ENCODE measurements around the gene NUTF2. TPM values are rescaled to one million over a fixed set of nuclear protein-coding genes. Genes with fewer than 3 reads are reported as not detected.

NUTF2 gene
- total and polyA plus RNA-seq, 12 donors, result 73.9 to 214 (median 84.1) TPM

GRCh38 chr16:67873435-67874370 lies 27.0 kb downstream of the NUTF2 start:
- peak overlapping the region; percentile 43 to 93 (median 90) for H3K27ac ChIP-seq
- peaks cover 6 to 68% (median 46%) of the 10 kb centered on the region in 9 donors for H3K36me3 ChIP-seq
- H3K4me1 ChIP-seq, result peaks cover 17 to 41% (median 31%) of the 10 kb centered on the region in 9 donors
- DNase-seq, result no peak
- H3K27me3 ChIP-seq, result no peaks in the 10 kb centered on the region
- ATAC-seq, result peak in 5 of 8 donors; percentile 3 to 20 (median 10)
- WGBS, 2 donors, result 14 to 15% methylated on average over 23 of the region's 23 CpGs
- intact Hi-C loops (cut with DNase I), result loop anchor here in 2 of 10 donors (2.0 kb wide), 2 partner anchors 27 to 31 kb away; partner anchors contain the start of genes CENPT (in 1 of the 2), NUTF2 (in 1 of the 2) and THAP11 (in 1 of the 2)
- no peaks in the 10 kb centered on the region for H3K9me3 ChIP-seq
- TF ChIP-seq CTCF (IDR thresholded peaks at IDR 0.05), result no peak
- peak overlapping the region; percentile 79 to 100 (median 97) for H3K4me3 ChIP-seq

- no peaks in the 10 kb centered on the region for H3K9me3 ChIP-seq
- H3K36me3 ChIP-seq, result peaks cover 6 to 68% (median 50%) of the 10 kb centered on the region in 9 donors
- H3K4me3 ChIP-seq, result peak overlapping the region in 7 of 10 donors; percentile 89 to 98 (median 97)
- no peak for TF ChIP-seq CTCF (IDR thresholded peaks at IDR 0.05)
- H3K27ac ChIP-seq, result peak overlapping the region in 1 of 10 donors; percentile 90
- no peak for ATAC-seq
- WGBS, 2 donors, result 67 to 82% methylated on average over 3 of the region's 3 CpGs
- H3K27me3 ChIP-seq, result no peaks in the 10 kb centered on the region
- intact Hi-C loops (cut with DNase I), result no loop called here
- peaks cover 17 to 41% (median 31%) of the 10 kb centered on the region in 9 donors for H3K4me1 ChIP-seq
- no peak for DNase-seq
Measured at GRCh38 chr16:67874372-67874771, 27.6 kb downstream of the NUTF2 start.

- intact Hi-C loops (cut with DNase I), result loop anchor here in 1 of 10 donors (5.0 kb wide), 1 partner anchor 35 kb away; the partner anchor contains the start of gene THAP11
- 93 to 96% methylated on average over 11 of the region's 11 CpGs for WGBS, 2 donors
- Histone ChIP-seq H3K4me3 (no peak overlapping the region), H3K4me1 (peaks cover 24 to 61% (median 34%) of the 10 kb centered on the region in 9 donors), H3K27me3 (no peaks in the 10 kb centered on the region), H3K9me3 (no peaks in the 10 kb centered on the region), H3K27ac (no peak overlapping the region), H3K36me3 (peaks cover 6 to 69% (median 56%) of the 10 kb centered on the region in 9 donors)
- no peak for DNase-seq
- no peak for TF ChIP-seq CTCF (IDR thresholded peaks at IDR 0.05)
- no peak for ATAC-seq
Measured at GRCh38 chr16:67877064-67877463, 30.3 kb downstream of the NUTF2 start.

- Histone ChIP-seq H3K4me1 (peaks cover 29 to 67% (median 38%) of the 10 kb centered on the region in 9 donors), H3K9me3 (no peaks in the 10 kb centered on the region), H3K27me3 (no peaks in the 10 kb centered on the region), H3K36me3 (peaks cover 6 to 80% (median 67%) of the 10 kb centered on the region in 9 donors), H3K27ac (no peak overlapping the region), H3K4me3 (no peak overlapping the region)
- TF ChIP-seq CTCF (IDR thresholded peaks at IDR 0.05), result no peak
- 90 to 91% methylated on average over 6 of the region's 6 CpGs for WGBS, 2 donors
- DNase-seq (no peak), ATAC-seq (no peak)
- intact Hi-C loops (cut with DNase I), result loop anchor here in 1 of 10 donors (5.0 kb wide), 1 partner anchor 36 kb away; the partner anchor contains the start of gene THAP11
Measured at GRCh38 chr16:67878232-67878631, 31.5 kb downstream of the NUTF2 start.
